ENCODE measurements around the gene ATRN.

Gene ATRN

GRCh38 chr20:3483784-3484183 is 13.0 kb downstream of the ATRN start:
- no peaks in the 10 kb centered on the region for H3K4me1 ChIP-seq (ENCODE audit: control insufficient read depth, insufficient read depth, low read depth, low read length)
- H4K91ac ChIP-seq (ENCODE audit: low read length) = no peak overlapping the region
- H3K27ac ChIP-seq (ENCODE audit: low read length, poor library complexity, severe bottlenecking) = no peak overlapping the region
- H2BK15ac ChIP-seq (ENCODE audit: low read depth, poor library complexity, severe bottlenecking) = no peak overlapping the region
- no peaks in the 10 kb centered on the region for H3K27me3 ChIP-seq (ENCODE audit: control insufficient read depth in 1 of 2, insufficient read depth in 1 of 2, low read length in 2 of 2)
- no peak overlapping the region for H3K14ac ChIP-seq (ENCODE audit: low read length in 2 of 2)
- peaks cover 22% of the 10 kb centered on the region for H3K9me3 ChIP-seq (ENCODE audit: control insufficient read depth, low read length)
- H3K18ac ChIP-seq (ENCODE audit: low read depth in 1 of 2, low read length in 2 of 2) = no peak overlapping the region
- H2BK12ac ChIP-seq (ENCODE audit: low read length in 2 of 2) = no peak overlapping the region
- H4K8ac ChIP-seq (ENCODE audit: low read length) = no peak overlapping the region
- no peak for DNase-seq
- H2BK120ac ChIP-seq (ENCODE audit: low read depth, low read length) = no peak overlapping the region
- H2BK5ac ChIP-seq (ENCODE audit: low read depth, low read length, poor library complexity, severe bottlenecking) = no peak overlapping the region
- no peak overlapping the region for H3K4ac ChIP-seq (ENCODE audit: low read depth in 1 of 2, low read length in 2 of 2)
- H2AFZ ChIP-seq (ENCODE audit: low read depth, low read length) = no peak overlapping the region
- no CpG with 5 or more reads among the region's 1 CpG for WGBS
- no peak overlapping the region for H2AK5ac ChIP-seq (ENCODE audit: low read length, severe bottlenecking)
- H3K23ac ChIP-seq (ENCODE audit: low read length in 2 of 2) = no peak overlapping the region
- no peaks in the 10 kb centered on the region for H3K36me3 ChIP-seq (ENCODE audit: control insufficient read depth in 1 of 2, insufficient read depth in 2 of 2, low read depth in 1 of 2, low read length in 2 of 2)
- H3K79me1 ChIP-seq (replicated peaks; ENCODE audit: low read length, poor library complexity, severe bottlenecking) = peaks cover 26% of the 10 kb centered on the region
- H3K9ac ChIP-seq (ENCODE audit: low read length) = no peak overlapping the region
- H3K4me3 ChIP-seq (ENCODE audit: insufficient read depth in 1 of 2, low read depth in 1 of 2, low read length in 2 of 2) = no peak overlapping the region
- no peak overlapping the region for H3K4me2 ChIP-seq (ENCODE audit: low read length, poor library complexity, severe bottlenecking)

DNA sequence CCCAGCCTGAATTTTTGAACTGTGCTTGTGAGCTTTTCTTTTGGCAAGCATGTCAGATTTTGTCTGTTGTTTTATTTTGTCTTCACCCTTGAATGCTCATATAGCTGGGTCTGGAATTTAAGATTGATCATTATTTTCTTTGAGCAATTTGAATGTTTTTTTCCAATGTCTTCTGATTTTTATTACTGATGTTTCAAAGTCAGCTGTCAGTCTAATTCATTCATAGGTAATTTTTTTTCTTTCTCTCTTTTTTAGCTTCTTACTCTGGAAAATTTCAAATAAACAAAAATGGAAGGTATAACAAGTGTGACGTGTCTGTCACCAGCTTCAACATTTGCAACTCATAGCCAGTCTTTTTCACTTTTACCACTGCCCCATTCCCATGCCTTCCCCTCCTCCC is 15.1 kb downstream of the ATRN start:
- no peak overlapping the region for H2BK12ac ChIP-seq (ENCODE audit: low read length in 2 of 2)
- DNase-seq = no peak
- no peaks in the 10 kb centered on the region for H3K4me1 ChIP-seq (ENCODE audit: control insufficient read depth, insufficient read depth, low read depth, low read length)
- no peak overlapping the region for H3K4me3 ChIP-seq (ENCODE audit: insufficient read depth in 1 of 2, low read depth in 1 of 2, low read length in 2 of 2)
- no peak overlapping the region for H2BK5ac ChIP-seq (ENCODE audit: low read depth, low read length, poor library complexity, severe bottlenecking)
- H3K79me1 ChIP-seq (replicated peaks; ENCODE audit: low read length, poor library complexity, severe bottlenecking) = peaks cover 29% of the 10 kb centered on the region
- no peak overlapping the region for H3K18ac ChIP-seq (ENCODE audit: low read depth in 1 of 2, low read length in 2 of 2)
- no peak overlapping the region for H3K4ac ChIP-seq (ENCODE audit: low read depth in 1 of 2, low read length in 2 of 2)
- H2BK120ac ChIP-seq (ENCODE audit: low read depth, low read length) = no peak overlapping the region
- no peak overlapping the region for H3K23ac ChIP-seq (ENCODE audit: low read length in 2 of 2)
- H4K91ac ChIP-seq (ENCODE audit: low read length) = no peak overlapping the region
- H3K9me3 ChIP-seq (ENCODE audit: control insufficient read depth, low read length) = peaks cover 22% of the 10 kb centered on the region
- H2BK15ac ChIP-seq (ENCODE audit: low read depth, poor library complexity, severe bottlenecking) = no peak overlapping the region
- no peak overlapping the region for H2AFZ ChIP-seq (ENCODE audit: low read depth, low read length)
- H4K8ac ChIP-seq (ENCODE audit: low read length) = no peak overlapping the region
- no peak overlapping the region for H3K14ac ChIP-seq (ENCODE audit: low read length in 2 of 2)
- peaks cover 0 to 13% of the 10 kb centered on the region in 2 experiments for H3K36me3 ChIP-seq (ENCODE audit: control insufficient read depth in 1 of 2, insufficient read depth in 2 of 2, low read depth in 1 of 2, low read length in 2 of 2)
- no peak overlapping the region for H3K27ac ChIP-seq (ENCODE audit: low read length, poor library complexity, severe bottlenecking)
- no peak overlapping the region for H2AK5ac ChIP-seq (ENCODE audit: low read length, severe bottlenecking)
- no peak overlapping the region for H3K9ac ChIP-seq (ENCODE audit: low read length)
- no peak overlapping the region for H3K4me2 ChIP-seq (ENCODE audit: low read length, poor library complexity, severe bottlenecking)
- WGBS = 100% methylated on average over 1 of the region's 1 CpG
- no peaks in the 10 kb centered on the region for H3K27me3 ChIP-seq (ENCODE audit: control insufficient read depth in 1 of 2, insufficient read depth in 1 of 2, low read length in 2 of 2)

GRCh38 chr20:3486850-3487249 is 16.0 kb downstream of the ATRN start:
- no peak overlapping the region for H3K23ac ChIP-seq (ENCODE audit: low read length in 2 of 2)
- no peak overlapping the region for H4K91ac ChIP-seq (ENCODE audit: low read length)
- H2BK5ac ChIP-seq (ENCODE audit: low read depth, low read length, poor library complexity, severe bottlenecking) = no peak overlapping the region
- no peak overlapping the region for H3K14ac ChIP-seq (ENCODE audit: low read length in 2 of 2)
- H3K9me3 ChIP-seq (ENCODE audit: control insufficient read depth, low read length) = peaks cover 22% of the 10 kb centered on the region
- H3K4me2 ChIP-seq (ENCODE audit: low read length, poor library complexity, severe bottlenecking) = no peak overlapping the region
- H3K36me3 ChIP-seq (ENCODE audit: control insufficient read depth in 1 of 2, insufficient read depth in 2 of 2, low read depth in 1 of 2, low read length in 2 of 2) = peaks cover 0 to 13% of the 10 kb centered on the region in 2 experiments
- no peak overlapping the region for H3K4ac ChIP-seq (ENCODE audit: low read depth in 1 of 2, low read length in 2 of 2)
- H3K4me1 ChIP-seq (ENCODE audit: control insufficient read depth, insufficient read depth, low read depth, low read length) = no peaks in the 10 kb centered on the region
- no peak overlapping the region for H2BK12ac ChIP-seq (ENCODE audit: low read length in 2 of 2)
- no peak overlapping the region for H2AK5ac ChIP-seq (ENCODE audit: low read length, severe bottlenecking)
- H2BK120ac ChIP-seq (ENCODE audit: low read depth, low read length) = no peak overlapping the region
- H3K18ac ChIP-seq (ENCODE audit: low read depth in 1 of 2, low read length in 2 of 2) = no peak overlapping the region
- peaks cover 28% of the 10 kb centered on the region for H3K79me1 ChIP-seq (replicated peaks; ENCODE audit: low read length, poor library complexity, severe bottlenecking)
- no peak overlapping the region for H3K27ac ChIP-seq (ENCODE audit: low read length, poor library complexity, severe bottlenecking)
- H4K8ac ChIP-seq (ENCODE audit: low read length) = no peak overlapping the region
- H2AFZ ChIP-seq (ENCODE audit: low read depth, low read length) = no peak overlapping the region
- H3K4me3 ChIP-seq (ENCODE audit: insufficient read depth in 1 of 2, low read depth in 1 of 2, low read length in 2 of 2) = no peak overlapping the region
- H3K27me3 ChIP-seq (ENCODE audit: control insufficient read depth in 1 of 2, insufficient read depth in 1 of 2, low read length in 2 of 2) = no peaks in the 10 kb centered on the region
- no peak for DNase-seq
- WGBS = 100% methylated on average over 1 of the region's 1 CpG
- H3K9ac ChIP-seq (ENCODE audit: low read length) = no peak overlapping the region
- H2BK15ac ChIP-seq (ENCODE audit: low read depth, poor library complexity, severe bottlenecking) = no peak overlapping the region

GRCh38 chr20:3492669-3493068 is 21.9 kb downstream of the ATRN start:
- no peaks in the 10 kb centered on the region for H3K27me3 ChIP-seq (ENCODE audit: control insufficient read depth in 1 of 2, insufficient read depth in 1 of 2, low read length in 2 of 2)

More at GRCh38 chr20:3492669-3493068, 21.9 kb downstream of the ATRN start:
- Histone ChIP-seq H3K9ac (ENCODE audit: low read length) (no peak overlapping the region), H2AK5ac (ENCODE audit: low read length, severe bottlenecking) (no peak overlapping the region), H4K91ac (ENCODE audit: low read length) (no peak overlapping the region), H2BK15ac (ENCODE audit: low read depth, poor library complexity, severe bottlenecking) (no peak overlapping the region), H3K4me3 (ENCODE audit: insufficient read depth in 1 of 2, low read depth in 1 of 2, low read length in 2 of 2) (no peak overlapping the region), H3K4me1 (ENCODE audit: control insufficient read depth, insufficient read depth, low read depth, low read length) (no peaks in the 10 kb centered on the region), H3K18ac (ENCODE audit: low read depth in 1 of 2, low read length in 2 of 2) (no peak overlapping the region), H3K36me3 (ENCODE audit: control insufficient read depth in 1 of 2, insufficient read depth in 2 of 2, low read depth in 1 of 2, low read length in 2 of 2) (peaks cover 0 to 16% of the 10 kb centered on the region in 2 experiments), H2BK120ac (ENCODE audit: low read depth, low read length) (no peak overlapping the region), H4K8ac (ENCODE audit: low read length) (no peak overlapping the region), H2AFZ (ENCODE audit: low read depth, low read length) (no peak overlapping the region), H2BK12ac (ENCODE audit: low read length in 2 of 2) (no peak overlapping the region), H3K79me1 (replicated peaks; ENCODE audit: low read length, poor library complexity, severe bottlenecking) (peaks cover 35% of the 10 kb centered on the region), H3K4me2 (ENCODE audit: low read length, poor library complexity, severe bottlenecking) (no peak overlapping the region), H3K27ac (ENCODE audit: low read length, poor library complexity, severe bottlenecking) (no peak overlapping the region), H3K23ac (ENCODE audit: low read length in 2 of 2) (no peak overlapping the region), H3K9me3 (ENCODE audit: control insufficient read depth, low read length) (peaks cover 28% of the 10 kb centered on the region), H3K4ac (ENCODE audit: low read depth in 1 of 2, low read length in 2 of 2) (no peak overlapping the region), H3K14ac (ENCODE audit: low read length in 2 of 2) (no peak overlapping the region), H2BK5ac (ENCODE audit: low read depth, low read length, poor library complexity, severe bottlenecking) (no peak overlapping the region)
- WGBS = 100% methylated on average over 3 of the region's 11 CpGs
- DNase-seq = no peak

All from mesenchymal stem cell (in vitro differentiated cells and primary cell).